ENCODE results near the gene GAS2.

DNA sequence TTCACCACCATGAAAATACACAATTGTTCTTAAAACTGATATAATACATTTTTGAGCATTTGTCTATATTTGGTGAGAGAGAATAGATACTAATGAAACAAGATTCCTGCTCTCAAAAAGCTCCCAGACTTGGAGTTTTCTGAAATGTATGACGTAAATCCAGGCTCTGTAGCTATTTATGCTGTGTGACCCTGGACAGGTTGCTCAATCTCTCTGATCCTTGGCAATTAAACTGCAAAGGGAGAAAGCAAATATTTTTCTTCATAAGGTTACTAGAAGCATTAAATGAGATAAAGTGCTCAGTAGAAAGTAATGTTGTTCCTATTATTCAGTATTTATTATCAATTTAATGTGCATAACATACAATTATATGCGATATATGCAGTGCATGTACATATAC is 120.6 kb downstream of the GAS2 start:
- TF ChIP-seq, protein P1, sequence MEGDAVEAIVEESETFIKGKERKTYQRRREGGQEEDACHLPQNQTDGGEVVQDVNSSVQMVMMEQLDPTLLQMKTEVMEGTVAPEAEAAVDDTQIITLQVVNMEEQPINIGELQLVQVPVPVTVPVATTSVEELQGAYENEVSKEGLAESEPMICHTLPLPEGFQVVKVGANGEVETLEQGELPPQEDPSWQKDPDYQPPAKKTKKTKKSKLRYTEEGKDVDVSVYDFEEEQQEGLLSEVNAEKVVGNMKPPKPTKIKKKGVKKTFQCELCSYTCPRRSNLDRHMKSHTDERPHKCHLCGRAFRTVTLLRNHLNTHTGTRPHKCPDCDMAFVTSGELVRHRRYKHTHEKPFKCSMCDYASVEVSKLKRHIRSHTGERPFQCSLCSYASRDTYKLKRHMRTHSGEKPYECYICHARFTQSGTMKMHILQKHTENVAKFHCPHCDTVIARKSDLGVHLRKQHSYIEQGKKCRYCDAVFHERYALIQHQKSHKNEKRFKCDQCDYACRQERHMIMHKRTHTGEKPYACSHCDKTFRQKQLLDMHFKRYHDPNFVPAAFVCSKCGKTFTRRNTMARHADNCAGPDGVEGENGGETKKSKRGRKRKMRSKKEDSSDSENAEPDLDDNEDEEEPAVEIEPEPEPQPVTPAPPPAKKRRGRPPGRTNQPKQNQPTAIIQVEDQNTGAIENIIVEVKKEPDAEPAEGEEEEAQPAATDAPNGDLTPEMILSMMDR (conservative IDR thresholded peaks at IDR 0.05 in 1 of 2, IDR thresholded peaks at IDR 0.05 in 1 of 2; ENCODE audit: low read depth in 1 of 2, low read length in 2 of 2): no peak
- TF ChIP-seq EZH2 (IDR thresholded peaks at IDR 0.05; ENCODE audit: low read length, missing control alignments): no peak

All from fibroblast of lung (primary cell).